ENCODE data around the gene LRP8.
A peak's percentile ranks its signal among the peaks of the same experiment; 100 is the strongest.
"Not testable (repeated sequence)": the region's sequence is repeated elsewhere in the genome, so short reads cannot be mapped to it uniquely, and the experiment has no call there.

LRP8 gene

DNA sequence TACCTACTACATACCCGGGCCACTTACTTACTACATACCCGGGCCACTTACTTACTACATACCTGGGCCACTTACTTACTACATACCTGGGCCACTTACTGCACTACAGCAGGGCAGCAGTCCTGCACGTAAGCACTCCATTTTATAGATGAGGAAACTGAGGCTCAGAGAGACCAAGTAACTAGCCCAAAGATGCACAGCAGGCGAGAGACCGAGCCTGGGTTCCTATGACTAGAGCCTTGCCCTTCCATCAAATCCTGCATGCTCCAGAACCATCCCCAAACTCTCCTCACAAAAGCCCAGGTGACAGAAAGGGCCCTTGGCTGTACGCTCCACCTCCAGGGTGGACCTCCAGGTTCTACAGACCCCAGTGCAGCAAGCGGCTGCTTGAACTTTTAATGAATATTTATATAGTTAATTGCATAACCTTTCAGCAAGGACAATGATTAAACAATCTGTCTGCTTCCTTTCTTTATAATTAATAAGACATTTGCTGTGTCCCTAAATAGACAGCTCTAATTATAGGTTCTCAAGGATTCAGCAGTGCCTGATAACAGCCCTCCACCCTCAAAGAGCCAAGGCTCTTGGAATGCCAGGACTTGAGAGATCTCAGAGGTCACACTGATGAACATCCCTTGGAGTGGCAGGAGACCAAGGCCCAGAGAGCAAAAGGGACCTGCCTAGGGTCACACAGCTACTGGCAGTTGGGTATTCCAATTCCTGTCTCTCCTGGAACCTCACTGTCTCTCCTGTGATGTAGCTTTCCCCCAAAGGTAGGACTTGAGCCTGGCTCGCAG lies 43.4 kb downstream of the LRP8 start:
- Histone ChIP-seq H2AK5ac (ENCODE audit: low read depth, low read length) (no peak overlapping the region), H4K91ac (ENCODE audit: low read depth, low read length, poor library complexity) (no peak overlapping the region), H3K23ac (ENCODE audit: low read depth, low read length, poor library complexity) (no peak overlapping the region), H4K8ac (ENCODE audit: low read depth, low read length) (no peak overlapping the region), H3K4me1 (ENCODE audit: control insufficient read depth in 2 of 2, insufficient read depth in 1 of 2, low read depth in 1 of 2, low read length in 2 of 2) (peaks cover 21 to 23% of the 10 kb centered on the region in 2 donors), H3K27me3 (ENCODE audit: control insufficient read depth in 3 of 3, insufficient read depth in 3 of 3, low read depth in 1 of 3, low read length in 3 of 3) (peaks cover 0 to 2% (median 0%) of the 10 kb centered on the region in 3 experiments), H2BK15ac (ENCODE audit: low read length) (no peak overlapping the region), H3K4me3 (ENCODE audit: low read length in 2 of 2) (no peak overlapping the region), H3K18ac (ENCODE audit: low read length) (no peak overlapping the region), H3K4me2 (ENCODE audit: insufficient read depth, low read length, poor library complexity, severe bottlenecking) (no peak overlapping the region), H3K14ac (ENCODE audit: low read length) (no peak overlapping the region), H2BK5ac (ENCODE audit: low read length) (no peak overlapping the region), H3K27ac (replicated peaks; ENCODE audit: low read length) (no peak overlapping the region), H2BK12ac (ENCODE audit: low read length) (no peak overlapping the region), H3K79me1 (ENCODE audit: low read depth, low read length) (no peaks in the 10 kb centered on the region), H2AFZ (ENCODE audit: low read length) (no peak overlapping the region), H2BK120ac (ENCODE audit: low read depth, low read length) (no peak overlapping the region), H3K4ac (ENCODE audit: low read length) (no peak overlapping the region), H3K36me3 (replicated peaks in 1 of 2; ENCODE audit: control insufficient read depth in 2 of 2, insufficient read depth in 2 of 2, low read length in 2 of 2) (peaks cover 23 to 81% of the 10 kb centered on the region in 2 donors), H3K9me3 (replicated peaks in 1 of 2; ENCODE audit: control insufficient read depth in 2 of 2, insufficient read depth in 1 of 2, low read depth in 1 of 2, low read length in 2 of 2) (peaks cover 0 to 2% of the 10 kb centered on the region in 2 donors), H3K9ac (ENCODE audit: low read depth, low read length, poor library complexity) (no peak overlapping the region)
- WGBS, 2 donors (ENCODE audit: extremely low coverage in 2 of 2, insufficient read length in 2 of 2, insufficient replicate concordance in 1 of 2): no CpG with 5 or more reads among the region's 8 CpGs
- DNase-seq (ENCODE audit: low spot score): no peak

DNA sequence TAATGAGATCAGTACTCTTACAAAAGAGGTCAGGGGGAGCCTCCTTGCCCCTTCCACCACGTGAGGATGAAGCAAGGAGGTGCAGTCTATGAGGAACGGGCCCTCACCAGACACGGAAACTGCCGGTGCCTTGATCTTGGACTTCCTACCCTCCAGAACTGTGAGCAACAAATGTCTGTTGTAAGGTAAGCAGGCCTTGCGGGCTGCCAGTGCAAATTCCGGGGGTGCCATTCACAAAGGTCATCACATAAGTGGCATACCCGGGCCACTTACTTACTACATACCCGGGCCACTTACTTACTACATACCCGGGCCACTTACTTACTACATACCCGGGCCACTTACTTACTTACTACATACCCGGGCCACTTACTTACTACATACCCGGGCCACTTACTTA lies 44.7 kb downstream of the LRP8 start:
- not testable (repeated sequence) for DNase-seq (ENCODE audit: low spot score); H2AK5ac ChIP-seq (ENCODE audit: low read depth, low read length); H3K9ac ChIP-seq (ENCODE audit: low read depth, low read length, poor library complexity); H3K4me3 ChIP-seq (ENCODE audit: low read length in 2 of 2); H3K9me3 ChIP-seq (replicated peaks in 1 of 2; ENCODE audit: control insufficient read depth in 2 of 2, insufficient read depth in 1 of 2, low read depth in 1 of 2, low read length in 2 of 2); H3K79me1 ChIP-seq (ENCODE audit: low read depth, low read length); H3K27ac ChIP-seq (replicated peaks; ENCODE audit: low read length); H3K14ac ChIP-seq (ENCODE audit: low read length); H3K4ac ChIP-seq (ENCODE audit: low read length); H4K91ac ChIP-seq (ENCODE audit: low read depth, low read length, poor library complexity); H3K4me2 ChIP-seq (ENCODE audit: insufficient read depth, low read length, poor library complexity, severe bottlenecking); H2BK120ac ChIP-seq (ENCODE audit: low read depth, low read length); H2BK12ac ChIP-seq (ENCODE audit: low read length); H3K18ac ChIP-seq (ENCODE audit: low read length); H3K23ac ChIP-seq (ENCODE audit: low read depth, low read length, poor library complexity); H3K27me3 ChIP-seq (ENCODE audit: control insufficient read depth in 3 of 3, insufficient read depth in 3 of 3, low read depth in 1 of 3, low read length in 3 of 3); H2BK15ac ChIP-seq (ENCODE audit: low read length); H2AFZ ChIP-seq (ENCODE audit: low read length); H2BK5ac ChIP-seq (ENCODE audit: low read length); H4K8ac ChIP-seq (ENCODE audit: low read depth, low read length)
- WGBS, 2 donors (ENCODE audit: extremely low coverage in 2 of 2, insufficient read length in 2 of 2, insufficient replicate concordance in 1 of 2): no CpG with 5 or more reads among the region's 12 CpGs
- Histone ChIP-seq H3K4me1 (ENCODE audit: control insufficient read depth in 2 of 2, insufficient read depth in 1 of 2, low read depth in 1 of 2, low read length in 2 of 2) (peaks cover 10 to 12% of the 10 kb centered on the region in 2 donors), H3K36me3 (replicated peaks in 1 of 2; ENCODE audit: control insufficient read depth in 2 of 2, insufficient read depth in 2 of 2, low read length in 2 of 2) (peaks cover 22 to 75% of the 10 kb centered on the region in 2 donors)

- no peak overlapping the region for H3K18ac ChIP-seq (ENCODE audit: low read length)
- no peak overlapping the region for H2BK12ac ChIP-seq (ENCODE audit: low read length)
- H3K23ac ChIP-seq (ENCODE audit: low read depth, low read length, poor library complexity): no peak overlapping the region
- no peaks in the 10 kb centered on the region for H3K79me1 ChIP-seq (ENCODE audit: low read depth, low read length)
- H3K36me3 ChIP-seq (replicated peaks in 1 of 2; ENCODE audit: control insufficient read depth in 2 of 2, insufficient read depth in 2 of 2, low read length in 2 of 2): peaks cover 34 to 72% of the 10 kb centered on the region in 2 donors
- no peak overlapping the region for H2AFZ ChIP-seq (ENCODE audit: low read length)
- no peak overlapping the region for H3K4me3 ChIP-seq (ENCODE audit: low read length in 2 of 2)
- no peak overlapping the region for H3K4ac ChIP-seq (ENCODE audit: low read length)
- no peak overlapping the region for H2BK15ac ChIP-seq (ENCODE audit: low read length)
- no peak overlapping the region for H3K9ac ChIP-seq (ENCODE audit: low read depth, low read length, poor library complexity)
- H2BK120ac ChIP-seq (ENCODE audit: low read depth, low read length): no peak overlapping the region
- no peak overlapping the region for H3K27ac ChIP-seq (replicated peaks; ENCODE audit: low read length)
- no peaks in the 10 kb centered on the region for H3K4me1 ChIP-seq (ENCODE audit: control insufficient read depth in 2 of 2, insufficient read depth in 1 of 2, low read depth in 1 of 2, low read length in 2 of 2)
- peaks cover 0 to 2% (median 0%) of the 10 kb centered on the region in 3 experiments for H3K27me3 ChIP-seq (ENCODE audit: control insufficient read depth in 3 of 3, insufficient read depth in 3 of 3, low read depth in 1 of 3, low read length in 3 of 3)
- no peak for DNase-seq (ENCODE audit: low spot score)
- no peak overlapping the region for H2AK5ac ChIP-seq (ENCODE audit: low read depth, low read length)
- no peak overlapping the region for H3K4me2 ChIP-seq (ENCODE audit: insufficient read depth, low read length, poor library complexity, severe bottlenecking)
- no CpG with 5 or more reads among the region's 9 CpGs for WGBS, 2 donors (ENCODE audit: extremely low coverage in 2 of 2, insufficient read length in 2 of 2, insufficient replicate concordance in 1 of 2)
- no peak overlapping the region for H2BK5ac ChIP-seq (ENCODE audit: low read length)
- H4K8ac ChIP-seq (ENCODE audit: low read depth, low read length): no peak overlapping the region
- no peak overlapping the region for H3K14ac ChIP-seq (ENCODE audit: low read length)
- no peak overlapping the region for H4K91ac ChIP-seq (ENCODE audit: low read depth, low read length, poor library complexity)
- peaks cover 0 to 2% of the 10 kb centered on the region in 2 donors for H3K9me3 ChIP-seq (replicated peaks in 1 of 2; ENCODE audit: control insufficient read depth in 2 of 2, insufficient read depth in 1 of 2, low read depth in 1 of 2, low read length in 2 of 2)
These were observed 46.7 kb downstream of the LRP8 start for GRCh38 chr1:53281133-53281532.

DNA sequence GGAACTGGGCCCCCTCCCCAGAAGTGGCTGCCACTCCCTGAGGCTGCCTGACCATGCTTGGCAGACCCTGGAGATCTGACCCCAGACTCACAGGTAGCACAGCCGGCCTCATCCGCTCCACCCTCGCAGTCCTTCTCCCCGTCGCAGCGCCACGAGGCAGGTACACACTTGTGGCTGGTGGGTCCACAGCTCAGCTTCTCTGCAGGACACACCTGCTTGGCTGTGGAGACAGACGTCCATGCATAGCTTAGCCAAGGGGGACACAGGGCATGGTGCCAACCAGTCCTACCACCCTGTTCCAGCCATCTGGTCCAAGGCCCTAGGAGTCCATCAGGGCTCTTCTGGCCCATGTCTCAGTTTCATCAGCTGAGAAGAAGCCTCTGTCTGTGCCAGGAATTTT lies 47.4 kb downstream of the LRP8 start:
- no peak overlapping the region for H2BK5ac ChIP-seq (ENCODE audit: low read length)
- no peak overlapping the region for H3K9ac ChIP-seq (ENCODE audit: low read depth, low read length, poor library complexity)
- no CpG with 5 or more reads among the region's 8 CpGs for WGBS, 2 donors (ENCODE audit: extremely low coverage in 2 of 2, insufficient read length in 2 of 2, insufficient replicate concordance in 1 of 2)
- H2AK5ac ChIP-seq (ENCODE audit: low read depth, low read length): no peak overlapping the region
- peak overlapping the region; percentile 73 for H4K8ac ChIP-seq (ENCODE audit: low read depth, low read length)
- H2BK120ac ChIP-seq (ENCODE audit: low read depth, low read length): no peak overlapping the region
- no peaks in the 10 kb centered on the region for H3K4me1 ChIP-seq (ENCODE audit: control insufficient read depth in 2 of 2, insufficient read depth in 1 of 2, low read depth in 1 of 2, low read length in 2 of 2)
- no peak overlapping the region for H3K27ac ChIP-seq (replicated peaks; ENCODE audit: low read length)
- peaks cover 0 to 2% of the 10 kb centered on the region in 2 donors for H3K9me3 ChIP-seq (replicated peaks in 1 of 2; ENCODE audit: control insufficient read depth in 2 of 2, insufficient read depth in 1 of 2, low read depth in 1 of 2, low read length in 2 of 2)
- no peak overlapping the region for H3K4me2 ChIP-seq (ENCODE audit: insufficient read depth, low read length, poor library complexity, severe bottlenecking)
- H3K79me1 ChIP-seq (ENCODE audit: low read depth, low read length): no peaks in the 10 kb centered on the region
- no peak overlapping the region for H4K91ac ChIP-seq (ENCODE audit: low read depth, low read length, poor library complexity)
- no peak overlapping the region for H3K4ac ChIP-seq (ENCODE audit: low read length)
- no peak overlapping the region for H2BK12ac ChIP-seq (ENCODE audit: low read length)
- no peak overlapping the region for H3K18ac ChIP-seq (ENCODE audit: low read length)
- no peak overlapping the region for H2BK15ac ChIP-seq (ENCODE audit: low read length)
- H3K23ac ChIP-seq (ENCODE audit: low read depth, low read length, poor library complexity): no peak overlapping the region
- H2AFZ ChIP-seq (ENCODE audit: low read length): no peak overlapping the region
- no peak for DNase-seq (ENCODE audit: low spot score)
- no peak overlapping the region for H3K14ac ChIP-seq (ENCODE audit: low read length)
- peaks cover 38 to 72% of the 10 kb centered on the region in 2 donors for H3K36me3 ChIP-seq (replicated peaks in 1 of 2; ENCODE audit: control insufficient read depth in 2 of 2, insufficient read depth in 2 of 2, low read length in 2 of 2)
- peaks cover 0 to 2% (median 0%) of the 10 kb centered on the region in 3 experiments for H3K27me3 ChIP-seq (ENCODE audit: control insufficient read depth in 3 of 3, insufficient read depth in 3 of 3, low read depth in 1 of 3, low read length in 3 of 3)
- H3K4me3 ChIP-seq (ENCODE audit: low read length in 2 of 2): no peak overlapping the region

Measured in neuronal stem cell (in vitro differentiated cells).